Central memory CD4-positive, alpha-beta T cell (primary cell): ENCODE data around the gene PARD6B.

Experiments used
- DNase-seq: peaks from one replicate; pipeline ENCODE4 v3.0.0; 2022

The PARD6B gene

DNA sequence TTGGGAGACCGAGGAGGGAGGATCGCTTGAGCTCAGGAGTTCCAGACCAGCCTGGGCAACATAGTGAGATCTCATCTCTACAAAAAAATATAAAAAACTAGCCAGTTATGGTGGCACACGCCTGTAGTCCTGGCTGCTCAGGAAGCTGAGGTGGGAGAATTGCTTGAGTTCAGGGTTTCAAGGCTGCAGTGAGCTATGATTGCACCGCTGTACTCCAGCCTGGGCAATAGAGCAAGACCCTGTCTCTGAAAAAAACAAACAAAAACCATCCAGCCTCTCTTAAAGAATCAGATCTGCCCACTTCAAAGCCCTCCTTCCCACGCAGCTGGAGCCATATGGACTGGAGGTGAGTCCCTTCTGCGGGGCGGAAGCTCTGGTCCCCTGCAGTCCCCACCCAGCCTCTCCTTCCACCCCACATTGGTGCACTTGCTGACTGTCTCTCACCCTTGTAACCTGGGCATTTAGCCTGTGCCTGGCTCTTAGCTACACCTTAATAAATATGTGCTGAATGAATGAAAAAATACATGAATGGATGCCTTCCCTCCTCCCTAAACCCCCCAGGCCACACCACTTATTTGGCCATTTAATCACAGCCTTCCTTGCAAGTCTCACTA, 7.2 kb upstream of the PARD6B start:
- no peak for DNase-seq

- no peak for DNase-seq
Observed at GRCh38 chr20:50724851-50725723, 6.3 kb upstream of the PARD6B start.

GRCh38 chr20:50725724-50726005, 5.7 kb upstream of the PARD6B start:
- no peak for DNase-seq

DNA sequence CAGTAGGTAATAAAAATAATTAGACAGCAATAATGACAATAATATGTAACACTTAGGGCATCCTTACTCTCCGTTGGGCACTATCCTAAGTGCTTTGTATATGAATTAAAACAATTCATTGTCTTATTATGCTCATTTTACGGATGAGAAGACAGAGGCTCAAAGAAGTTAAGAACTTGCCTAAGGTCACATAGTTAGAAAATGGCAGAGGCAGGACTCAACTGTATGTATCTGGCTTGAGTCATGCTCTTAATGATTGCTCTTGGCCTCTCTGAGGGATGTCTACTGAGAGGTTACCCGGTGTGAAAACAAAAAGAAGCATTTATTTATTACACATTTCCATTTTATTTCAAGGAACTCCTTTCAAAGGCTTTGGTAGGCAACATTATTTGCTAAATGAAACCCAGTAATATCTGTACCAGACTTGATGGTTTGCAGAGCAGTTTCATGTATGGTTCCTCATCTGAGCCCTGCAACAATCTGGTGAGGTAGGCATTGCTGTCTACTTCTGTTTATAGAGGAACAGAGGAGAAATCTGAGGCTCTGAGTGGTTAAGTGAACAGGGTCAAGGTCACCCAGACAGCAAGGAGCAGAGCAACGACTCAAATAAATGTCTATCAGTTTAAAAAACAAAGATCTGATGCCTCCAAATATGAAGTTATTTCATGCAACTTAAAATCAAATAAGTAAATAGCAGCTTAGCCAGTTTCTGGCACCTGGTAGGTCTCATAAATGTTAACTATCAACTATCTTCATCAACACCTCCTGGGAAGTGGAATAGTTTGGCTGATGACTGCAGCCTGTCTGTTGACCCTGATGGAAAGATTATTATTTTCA, 4.2 kb upstream of the PARD6B start:
- no peak for DNase-seq

DNA sequence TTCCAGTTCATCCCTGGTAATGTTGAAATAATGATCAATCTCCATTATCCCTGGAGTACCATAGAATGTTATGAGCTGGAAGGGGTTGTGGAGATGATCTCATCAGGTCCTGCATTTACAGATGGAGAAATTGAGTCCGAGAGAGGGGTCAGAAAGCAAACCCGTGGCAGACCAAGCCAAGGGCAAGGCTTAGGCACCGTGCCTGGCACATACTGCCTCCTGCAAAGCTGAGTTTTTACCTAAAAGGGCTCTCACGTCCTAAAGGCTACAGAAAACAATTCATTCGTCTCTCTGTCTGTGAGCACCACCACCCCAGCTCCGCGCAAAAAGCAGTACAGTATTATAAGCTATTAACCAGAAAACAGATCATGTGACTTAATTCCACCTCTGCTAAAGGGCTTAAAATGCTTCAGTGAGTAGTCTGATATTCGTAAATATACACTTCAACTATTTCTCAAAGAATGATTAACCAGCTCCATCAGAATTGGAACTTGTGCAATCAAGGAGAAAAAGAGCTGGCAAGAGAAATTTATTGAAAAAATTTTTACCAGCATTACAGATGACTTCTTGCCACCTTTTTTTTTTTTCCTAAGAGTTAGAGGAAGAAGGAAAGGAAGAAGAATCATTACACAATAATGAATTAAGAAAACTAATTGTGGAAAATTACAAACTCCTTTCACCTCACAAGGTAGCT, 3.4 kb upstream of the PARD6B start:
- no peak for DNase-seq

- DNase-seq, result no peak
Observed at GRCh38 chr20:50728486-50728980, 2.8 kb upstream of the PARD6B start.

DNA sequence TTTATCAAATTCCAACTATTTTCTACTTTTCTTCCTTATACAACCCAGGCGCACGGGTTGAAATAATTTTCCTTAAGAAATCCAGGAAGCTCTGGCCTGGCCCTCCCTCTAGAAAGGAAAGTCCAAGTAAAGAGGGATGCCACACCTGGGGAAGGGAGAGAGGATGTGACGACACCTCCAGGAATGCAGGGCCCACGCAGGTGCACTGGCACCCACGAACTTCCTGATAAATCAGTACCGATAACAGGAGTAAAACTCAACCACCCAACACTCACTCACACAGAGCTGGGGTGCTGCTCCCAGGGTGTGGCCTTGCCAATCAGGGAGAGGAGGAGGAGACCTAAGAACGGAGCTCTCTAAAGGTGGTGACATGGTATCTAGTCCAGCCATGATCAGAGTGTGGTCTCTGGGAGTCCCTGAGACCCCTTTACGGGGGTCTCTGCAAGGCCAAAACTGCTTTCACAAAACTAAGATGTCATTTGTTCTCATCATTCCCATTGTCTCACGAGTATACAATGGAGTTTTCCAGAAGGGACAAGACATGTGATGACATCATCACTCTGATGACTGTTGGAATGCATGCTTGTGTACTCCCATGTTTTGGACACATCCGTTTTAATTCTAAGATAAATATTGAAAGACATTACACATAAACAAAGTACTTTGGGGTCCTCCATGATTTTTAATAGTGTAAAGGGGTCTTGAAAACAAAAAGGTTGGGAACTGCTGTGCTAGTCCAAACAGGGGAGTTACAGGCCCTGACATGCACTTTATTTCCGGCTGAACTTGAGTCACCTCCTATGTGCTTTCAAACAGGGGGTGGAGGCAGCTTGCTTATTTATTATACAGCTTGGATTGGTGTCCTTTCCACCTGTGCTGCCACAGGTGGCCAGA, 2.2 kb upstream of the PARD6B start:
- no peak for DNase-seq

DNA sequence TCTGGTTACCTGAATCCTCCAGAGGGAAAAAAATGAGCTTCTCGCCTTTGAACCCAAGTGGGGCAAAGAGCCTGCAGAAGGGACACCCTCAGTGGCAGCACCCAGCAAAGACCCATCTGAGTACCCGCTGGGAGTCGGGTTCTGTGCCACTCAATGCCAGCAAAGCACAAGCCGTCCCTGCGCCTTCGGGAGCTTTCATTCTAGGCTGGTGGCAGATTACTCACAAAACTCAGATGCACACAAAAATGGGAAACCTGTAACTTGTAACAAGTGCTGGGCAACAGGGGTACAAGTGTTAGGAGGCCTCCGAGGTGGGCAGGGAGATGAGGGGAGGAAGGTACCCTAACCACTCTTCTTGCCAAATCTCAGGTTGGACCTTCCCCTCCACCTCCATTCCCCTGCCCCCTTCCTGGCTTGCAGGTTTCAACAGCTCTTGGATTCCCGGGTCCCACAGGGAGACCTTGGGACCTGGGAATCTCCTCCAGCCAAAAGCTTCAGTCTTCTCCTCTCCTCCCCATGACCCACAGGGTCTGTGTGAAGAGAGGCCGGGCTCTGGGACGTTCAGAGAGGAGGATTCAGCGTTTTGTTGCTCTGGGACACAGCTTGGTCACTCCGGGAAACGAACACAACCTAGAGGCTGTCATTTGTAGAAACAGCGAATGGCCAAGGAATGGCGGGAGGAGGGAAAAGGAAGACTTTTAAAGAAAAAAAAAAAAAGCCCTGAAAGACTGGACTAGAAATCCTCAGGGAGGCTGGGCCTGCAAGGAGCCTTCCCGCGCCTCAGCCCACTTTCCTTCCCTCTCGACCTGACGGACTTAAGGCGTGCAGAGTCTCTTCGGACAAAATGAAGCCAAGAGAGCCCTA, 1.2 kb upstream of the PARD6B start:
- no peak for DNase-seq

DNA sequence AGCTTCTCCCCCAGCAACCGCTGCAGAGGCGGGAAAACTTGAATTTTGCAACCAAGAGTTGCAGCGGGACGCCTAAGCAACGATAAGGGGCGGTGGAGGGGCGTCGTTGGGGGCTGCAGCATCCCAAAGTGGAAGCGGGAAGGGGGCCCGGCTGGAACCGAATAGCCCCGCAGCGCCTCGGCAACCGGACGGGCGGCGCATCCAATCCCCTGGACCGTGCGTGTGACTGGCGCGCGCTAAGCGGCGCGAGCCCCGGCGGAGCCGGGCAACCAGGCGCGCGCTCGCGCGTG, 670 bp upstream of the PARD6B start:
- DNase-seq, result no peak

- DNase-seq, result no peak
Observed at GRCh38 chr20:50731930-50732690, 730 bp downstream of the PARD6B start.

GRCh38 chr20:50733644-50734349, 2.4 kb downstream of the PARD6B start:
- DNase-seq, result no peak

DNA sequence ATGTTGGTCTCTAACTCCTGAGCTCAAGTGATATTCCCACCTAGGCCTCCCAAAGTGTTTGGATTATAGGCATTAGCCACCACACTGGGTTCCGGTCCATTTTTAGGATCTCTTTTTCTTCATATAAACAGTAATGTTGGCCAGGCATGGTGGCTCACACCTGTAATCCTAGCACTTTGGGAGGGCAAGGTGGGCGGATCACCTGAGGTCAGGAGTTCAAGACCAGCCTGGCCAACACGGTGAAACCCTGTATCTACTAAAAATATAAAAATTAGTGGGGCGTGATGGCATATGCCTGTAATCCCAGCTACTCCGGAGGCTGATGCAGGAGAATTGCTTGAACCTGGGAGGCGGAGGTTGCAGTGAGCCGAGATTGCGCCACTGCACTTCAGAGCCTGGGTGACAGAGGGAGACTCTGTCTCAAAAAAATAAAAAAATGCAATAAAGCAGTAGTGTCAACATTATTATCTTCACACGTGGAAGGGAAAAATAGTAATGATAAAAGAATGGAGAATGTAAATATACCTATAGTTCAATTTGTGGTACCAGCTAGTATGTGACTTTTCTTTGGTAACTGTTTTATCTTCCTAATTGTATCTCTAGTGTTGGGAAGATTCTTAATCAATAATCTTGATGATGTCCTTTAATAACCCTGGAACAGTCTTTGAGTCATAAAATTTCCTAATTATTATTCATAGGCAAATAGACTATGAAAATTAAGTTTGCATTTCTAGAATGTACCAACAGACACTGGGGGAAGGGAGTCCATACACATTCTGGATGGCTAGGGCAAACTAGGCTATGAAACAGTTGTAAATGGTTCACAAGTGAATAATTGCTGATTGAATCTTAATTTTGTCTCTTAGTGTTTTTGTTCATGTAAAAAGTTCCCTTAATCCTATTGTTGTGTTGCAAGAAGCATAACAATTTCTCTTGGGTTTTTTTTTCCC, 3.6 kb downstream of the PARD6B start:
- no peak for DNase-seq

DNA sequence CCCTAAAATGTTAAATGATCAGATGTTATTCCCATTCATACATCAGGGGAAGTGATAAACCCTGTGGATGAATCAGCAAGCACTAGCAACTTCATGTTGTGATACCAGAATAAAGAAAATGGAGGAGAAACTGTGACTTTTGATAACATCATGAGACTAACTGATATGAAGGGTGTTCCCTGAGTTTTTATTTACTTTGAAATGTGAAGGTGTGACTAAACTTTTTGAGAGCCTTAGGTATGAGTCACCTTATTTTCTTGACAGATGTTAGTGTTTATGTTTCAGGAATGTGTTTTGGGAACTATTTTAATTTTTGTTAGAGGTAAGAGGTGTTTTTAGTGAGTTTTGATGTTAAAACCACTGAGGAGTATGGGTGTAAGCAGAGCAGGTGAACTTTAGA, 4.4 kb downstream of the PARD6B start:
- no peak for DNase-seq

DNA sequence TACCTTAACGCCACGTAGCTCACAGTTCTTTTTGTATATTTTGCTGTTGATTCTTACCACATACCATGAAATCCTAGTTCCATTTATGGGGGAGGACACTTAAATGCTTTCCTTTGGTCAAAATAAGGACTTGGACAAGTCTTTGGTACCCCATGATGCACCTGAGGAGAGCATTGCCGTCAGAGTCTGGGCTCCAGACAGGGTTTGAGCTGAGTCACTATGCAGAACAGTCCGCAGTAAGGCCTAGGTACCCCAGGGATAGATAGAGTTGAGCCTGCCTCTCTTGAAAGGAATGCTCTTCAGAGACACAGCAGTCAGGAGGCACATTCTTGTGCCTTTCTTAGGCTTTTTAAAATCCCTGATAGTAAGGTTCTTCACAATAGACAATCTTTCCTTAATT, 6.0 kb downstream of the PARD6B start:
- no peak for DNase-seq

GRCh38 chr20:50743087-50743486, 11.7 kb downstream of the PARD6B start:
- DNase-seq, result no peak

- DNase-seq, result no peak
Observed at GRCh38 chr20:50744143-50744792, 12.9 kb downstream of the PARD6B start.

DNA sequence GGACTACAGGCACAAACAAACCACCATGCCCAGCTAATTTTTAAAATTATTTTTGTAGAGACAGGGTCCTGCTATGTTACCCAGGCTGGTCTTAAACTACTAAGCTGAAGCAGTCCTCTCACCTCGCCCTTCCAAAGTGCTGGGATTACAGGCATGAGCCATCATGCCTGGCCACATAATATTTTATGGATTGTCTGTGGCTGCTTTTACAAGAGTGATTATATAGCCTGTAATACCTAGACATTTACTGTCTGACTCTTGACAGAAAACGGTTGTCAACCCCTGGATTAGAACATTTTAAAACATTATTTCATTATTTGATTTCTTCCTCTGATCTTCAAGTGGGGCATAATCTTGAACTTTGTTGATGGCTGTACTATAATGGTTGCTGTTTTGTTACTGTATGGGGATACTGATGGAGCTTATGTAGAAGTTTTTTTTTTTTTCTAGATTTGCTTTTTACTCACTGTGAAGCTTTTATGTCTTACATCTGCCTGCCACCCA, 14.3 kb downstream of the PARD6B start:
- DNase-seq, result no peak
